T-cell (primary cell): ENCODE results near the gene LILRA6. TPM values are rescaled to one million over a fixed set of nuclear protein-coding genes. Genes with fewer than 3 reads are reported as not detected.
"Not testable (repeated sequence)": the region's sequence is repeated elsewhere in the genome, so short reads cannot be mapped to it uniquely, and the experiment has no call there.

Experiments
- ATAC-seq, 4 experiments: fragments of 200-7000 bp in 3 of 4; fragments of 150-1000 bp in 1 of 4; cut with Tn5 transposase; replicated peaks in 1 of 4; 1 replicate in 3 of 4; 2 replicates in 1 of 4; pipeline ENCODE4 v1.10.0; 2021; ENCODE audit warnings: moderate library complexity in 3 of 4, mild to moderate bottlenecking in 2 of 4, moderate number of reproducible peaks in 1 of 4
- CTCF ChIA-PET, 2 donors: fragments of 300-600 bp; sonication (Branson Sonifier 250); formaldehyde crosslinking; loops; one replicate each; lab custom pipeline; 2022; ENCODE audit warnings: antibody characterized with exemption in 2 of 2; lab: Charles Lee
- POLR2A ChIA-PET, 2 donors: fragments of 300-600 bp; sonication (Branson Sonifier 250); formaldehyde crosslinking; loops; one replicate each; lab custom pipeline; 2022; ENCODE audit warnings: antibody characterized with exemption in 2 of 2; lab: Charles Lee
- DNase-seq, 35 experiments: peaks; one replicate each; pipeline versions ENCODE4 v3.0.0 to v3.0.0-alpha.2; 2013 to 2023
- H3K27ac ChIP-seq: one replicate; pipeline ENCODE4 v1.5.1; 2013; ENCODE audit warnings: low read length
- H3K27me3 ChIP-seq, 2 experiments: replicated peaks in 1 of 2; 1 replicate in 1 of 2; 2 replicates in 1 of 2; pipeline versions ENCODE4 v1.6.1 to v1.7.0; 2013; ENCODE audit warnings: low read length in 1 of 2, mixed read lengths in 1 of 2; ENCODE audit not compliant: control insufficient read depth in 2 of 2, insufficient read depth in 2 of 2; ENCODE audit errors: extremely low read depth in 1 of 2
- H3K36me3 ChIP-seq, 2 donors: 1 replicate in 1 of 2; 2 replicates in 1 of 2; pipeline versions ENCODE4 v1.6.1 to v1.7.0; 2013; ENCODE audit warnings: low read length in 1 of 2; ENCODE audit not compliant: control insufficient read depth in 2 of 2, insufficient read depth in 1 of 2; ENCODE audit errors: extremely low read depth in 1 of 2
- H3K4me1 ChIP-seq, 2 experiments: 1 replicate in 1 of 2; 2 replicates in 1 of 2; pipeline versions ENCODE4 v1.6.1 to v1.7.0; 2013; ENCODE audit warnings: low read length in 2 of 2, mixed read lengths in 1 of 2; ENCODE audit not compliant: insufficient read depth in 2 of 2, control insufficient read depth in 1 of 2; ENCODE audit errors: extremely low read depth in 1 of 2
- H3K4me3 ChIP-seq, 2 donors: 1 replicate in 1 of 2; 2 replicates in 1 of 2; pipeline versions ENCODE4 v1.5.1 to v1.7.0; 2013; ENCODE audit warnings: mild to moderate bottlenecking in 2 of 2, low read length in 1 of 2, moderate library complexity in 1 of 2; ENCODE audit not compliant: control insufficient read depth in 1 of 2; ENCODE audit errors: extremely low read depth in 1 of 2
- H3K9me3 ChIP-seq: 2 replicates; pipeline ENCODE4 v1.7.0; 2013
- H3K27ac Mint-ChIP-seq, 2 donors: one replicate each; pipeline ENCODE4 v1.8.0; 2020 to 2021; ENCODE audit warnings: mild to moderate bottlenecking in 2 of 2, mixed read lengths in 2 of 2
- H3K27me3 Mint-ChIP-seq, 2 donors: one replicate each; pipeline ENCODE4 v1.8.0; 2021 to 2022; ENCODE audit warnings: mixed read lengths in 2 of 2
- H3K36me3 Mint-ChIP-seq: one replicate; pipeline ENCODE4 v1.8.0; 2021; ENCODE audit warnings: mixed read lengths
- H3K4me1 Mint-ChIP-seq, 3 donors: one replicate each; pipeline ENCODE4 v1.8.0; 2020 to 2022; ENCODE audit warnings: mixed read lengths in 3 of 3, mild to moderate bottlenecking in 1 of 3
- H3K4me3 Mint-ChIP-seq, 3 donors: one replicate each; pipeline ENCODE4 v1.8.0; 2020 to 2022; ENCODE audit warnings: mild to moderate bottlenecking in 3 of 3, mixed read lengths in 3 of 3, moderate library complexity in 3 of 3
- H3K9me3 Mint-ChIP-seq, 3 donors: one replicate each; pipeline ENCODE4 v1.8.0; 2020 to 2022; ENCODE audit warnings: mixed read lengths in 3 of 3
- WGBS: methylation state at CpG from one replicate; pipeline ENCODE4 v1.1.5; 2013; ENCODE audit warnings: missing lambda C conversion rate; ENCODE audit not compliant: insufficient coverage; 5-methylcytosine and 5-hydroxymethylcytosine counted together
- total RNA-seq, 35 experiments: library from RNA in 6 of 35; stranded (reverse) in 6 of 35; fragments of 120-200 nt in 1 of 35; gene quantifications; one replicate each; pipeline versions ENCODE4 v1.2.1 to v1.2.4 and lab custom pipeline; 2013 to 2026

The LILRA6 gene
- total RNA-seq, 5 donors from 2014 or later (not counting 1 experiment from before 2014, with no cell fraction given): 0.13 to 0.58 (median 0.43) TPM; not detected in 2

GRCh38 chr19:54271587-54271986, 29.0 kb upstream of the LILRA6 start:
- H3K36me3 ChIP-seq, POLR2A ChIA-PET, H3K9me3 Mint-ChIP-seq, H3K36me3 Mint-ChIP-seq, H3K9me3 ChIP-seq, H3K4me1 Mint-ChIP-seq, DNase-seq, H3K4me3 Mint-ChIP-seq, H3K27ac Mint-ChIP-seq, H3K27ac ChIP-seq, ATAC-seq, H3K4me1 ChIP-seq, H3K4me3 ChIP-seq: not testable (repeated sequence)
- H3K27me3 Mint-ChIP-seq: peaks cover 17 to 32% of the 10 kb centered on the region in 2 donors
- peaks cover 0 to 21% of the 10 kb centered on the region in 2 experiments for H3K27me3 ChIP-seq
- WGBS: no CpG with 5 or more reads among the region's 4 CpGs
- CTCF ChIA-PET: interaction anchor here in 1 of 2 donors (0.6 to 0.7 kb wide), 2 partner anchors 11 to 406 kb away, joined by 3 read pairs; no protein-coding TSS in a partner anchor

- Mint-ChIP-seq H3K27ac (no peak overlapping the region), H3K4me3 (no peak overlapping the region), H3K4me1 (no peaks in the 10 kb centered on the region), H3K36me3 (no peaks in the 10 kb centered on the region), H3K9me3 (no peaks in the 10 kb centered on the region), H3K27me3 (peaks cover 20 to 32% of the 10 kb centered on the region in 2 donors)
- ChIA-PET POLR2A (no interaction called here), CTCF (interaction anchor here in 1 of 2 donors (0.7 kb wide), 1 partner anchor 11 kb away, joined by 3 read pairs; no protein-coding TSS in a partner anchor)
- Histone ChIP-seq H3K9me3 (no peaks in the 10 kb centered on the region), H3K36me3 (no peaks in the 10 kb centered on the region), H3K27me3 (peaks cover 0 to 24% of the 10 kb centered on the region in 2 experiments), H3K4me3 (no peak overlapping the region), H3K4me1 (peaks cover 0 to 1% of the 10 kb centered on the region in 2 experiments), H3K27ac (no peak overlapping the region)
- 68% methylated on average over 5 of the region's 8 CpGs for WGBS
- ATAC-seq (no peak), DNase-seq (peak in 1 of 35 experiments; percentile 34)
These were observed 28.5 kb upstream of the LILRA6 start for GRCh38 chr19:54271106-54271505.

GRCh38 chr19:54268936-54269335, 26.3 kb upstream of the LILRA6 start:
- Mint-ChIP-seq H3K4me3 (no peak overlapping the region), H3K27ac (no peak overlapping the region), H3K4me1 (peaks cover 0 to 2% (median 0%) of the 10 kb centered on the region in 3 donors), H3K27me3 (peaks cover 22 to 25% of the 10 kb centered on the region in 2 donors), H3K9me3 (no peaks in the 10 kb centered on the region), H3K36me3 (no peaks in the 10 kb centered on the region)
- Histone ChIP-seq H3K27ac (no peak overlapping the region), H3K4me3 (no peak overlapping the region), H3K9me3 (no peaks in the 10 kb centered on the region), H3K27me3 (peaks cover 0 to 20% of the 10 kb centered on the region in 2 experiments), H3K36me3 (no peaks in the 10 kb centered on the region), H3K4me1 (peaks cover 0 to 4% of the 10 kb centered on the region in 2 experiments)
- DNase-seq (no peak), ATAC-seq (no peak)
- no CpG with 5 or more reads among the region's 2 CpGs for WGBS
- ChIA-PET POLR2A (no interaction called here), CTCF (no interaction called here)

DNA sequence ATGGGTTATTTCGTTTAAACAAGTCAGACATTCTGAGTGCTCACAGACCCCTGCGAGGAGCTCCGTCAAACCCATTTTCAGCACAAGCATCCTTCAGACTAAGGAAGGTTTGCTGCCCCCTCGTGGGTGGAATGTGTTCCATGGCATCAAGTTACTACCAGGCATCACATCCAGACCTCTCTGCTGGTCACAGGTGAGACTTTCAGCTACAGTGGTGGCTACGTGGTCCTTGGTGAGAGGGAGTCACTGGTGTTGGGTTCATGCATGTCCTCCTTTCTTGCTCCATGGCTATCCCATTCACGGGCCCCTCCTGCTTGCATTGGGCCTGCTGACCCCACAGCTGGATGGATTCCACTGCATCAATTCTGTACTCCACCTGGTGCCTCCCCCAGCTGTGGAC, 23.5 kb upstream of the LILRA6 start:
- 30% methylated on average over 2 of the region's 6 CpGs for WGBS
- H3K36me3 Mint-ChIP-seq: no peaks in the 10 kb centered on the region
- ChIA-PET POLR2A (no interaction called here), CTCF (interaction anchor here in 1 of 2 donors (0.5 to 1.2 kb wide), 3 partner anchors 125 to 886 kb away, joined by 3 to 4 read pairs (median 4); partner anchors contain the start of gene CNOT3)
- no peaks in the 10 kb centered on the region for H3K9me3 ChIP-seq
- ATAC-seq (peak in 3 of 4 experiments; percentile 32 to 49 (median 46)), DNase-seq (peak in 34 of 35 experiments; percentile 20 to 69 (median 52))
- no peaks in the 10 kb centered on the region for H3K9me3 Mint-ChIP-seq
- H3K4me3 ChIP-seq: no peak overlapping the region
- no peak overlapping the region for H3K4me3 Mint-ChIP-seq
- H3K27me3 ChIP-seq: peaks cover 0 to 14% of the 10 kb centered on the region in 2 experiments
- H3K4me1 Mint-ChIP-seq: peaks cover 0 to 2% (median 0%) of the 10 kb centered on the region in 3 donors
- H3K27me3 Mint-ChIP-seq: peaks cover 15 to 16% of the 10 kb centered on the region in 2 donors
- peaks cover 0 to 4% of the 10 kb centered on the region in 2 experiments for H3K4me1 ChIP-seq
- no peaks in the 10 kb centered on the region for H3K36me3 ChIP-seq
- H3K27ac Mint-ChIP-seq: no peak overlapping the region
- H3K27ac ChIP-seq: no peak overlapping the region

DNA sequence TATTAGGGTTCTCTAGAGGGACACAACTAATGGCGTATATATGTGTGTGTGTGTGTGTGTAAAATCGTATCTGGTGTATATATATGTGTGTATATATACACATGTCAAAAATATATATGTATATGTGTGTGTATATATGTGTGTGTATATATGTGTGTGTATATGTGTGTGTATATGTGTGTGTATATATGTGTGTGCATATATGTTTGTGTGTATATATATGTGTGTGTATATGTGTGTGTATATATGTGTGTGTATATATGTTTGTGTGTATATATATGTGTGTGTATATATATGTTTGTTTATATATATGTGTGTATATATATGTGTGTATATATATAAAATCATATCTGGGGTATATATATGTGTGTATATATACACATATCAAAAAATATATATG, 19.9 kb upstream of the LILRA6 start:
- Mint-ChIP-seq H3K27me3 (peaks cover 10 to 13% of the 10 kb centered on the region in 2 donors), H3K4me1 (peaks cover 0 to 2% (median 0%) of the 10 kb centered on the region in 3 donors)
- POLR2A ChIA-PET: no interaction called here

GRCh38 chr19:54262066-54262465, 19.5 kb upstream of the LILRA6 start:
- ChIA-PET CTCF (interaction anchor here in 1 of 2 donors (0.8 kb wide), 1 partner anchor 33 kb away, joined by 3 read pairs; no protein-coding TSS in a partner anchor), POLR2A (no interaction called here)
- no peaks in the 10 kb centered on the region for H3K36me3 ChIP-seq
- WGBS: 79% methylated on average over 11 of the region's 11 CpGs
- H3K4me3 Mint-ChIP-seq: no peak overlapping the region
- no peak overlapping the region for H3K27ac ChIP-seq
- peaks cover 0 to 4% of the 10 kb centered on the region in 2 experiments for H3K4me1 ChIP-seq
- peaks cover 11 to 13% of the 10 kb centered on the region in 2 donors for H3K27me3 Mint-ChIP-seq
- H3K4me3 ChIP-seq: no peak overlapping the region
- peaks cover 0 to 20% of the 10 kb centered on the region in 2 experiments for H3K27me3 ChIP-seq
- no peak overlapping the region for H3K27ac Mint-ChIP-seq
- DNase-seq: no peak
- no peaks in the 10 kb centered on the region for H3K9me3 Mint-ChIP-seq
- peaks cover 0 to 2% (median 0%) of the 10 kb centered on the region in 3 donors for H3K4me1 Mint-ChIP-seq
- H3K9me3 ChIP-seq: no peaks in the 10 kb centered on the region
- no peak for ATAC-seq
- H3K36me3 Mint-ChIP-seq: no peaks in the 10 kb centered on the region

More for the DNA sequence above, 19.9 kb upstream of the LILRA6 start:
- H3K36me3 Mint-ChIP-seq: no peaks in the 10 kb centered on the region
- Histone ChIP-seq H3K9me3 (no peaks in the 10 kb centered on the region), H3K27ac (no peak overlapping the region), H3K4me3 (no peak overlapping the region), H3K36me3 (no peaks in the 10 kb centered on the region), H3K4me1 (peaks cover 0 to 4% of the 10 kb centered on the region in 2 experiments), H3K27me3 (peaks cover 0 to 17% of the 10 kb centered on the region in 2 experiments)
- H3K9me3 Mint-ChIP-seq: no peaks in the 10 kb centered on the region
- H3K4me3 Mint-ChIP-seq: no peak overlapping the region
- H3K27ac Mint-ChIP-seq: no peak overlapping the region
- ATAC-seq (no peak), DNase-seq (no peak)
- WGBS: no CpG with 5 or more reads among the region's 2 CpGs
- CTCF ChIA-PET: interaction anchor here in 1 of 2 donors (0.8 kb wide), 1 partner anchor 34 kb away, joined by 3 read pairs; no protein-coding TSS in a partner anchor
